ENCODE measurements around the gene REG1B. TPM values are rescaled to one million over a fixed set of nuclear protein-coding genes. Genes with fewer than 3 reads are reported as not detected.
"Not testable (repeated sequence)": the region's sequence is repeated elsewhere in the genome, so short reads cannot be mapped to it uniquely, and the experiment has no call there.

The REG1B gene
- total RNA-seq, 1 donor from 2014 or later = not detected

DNA sequence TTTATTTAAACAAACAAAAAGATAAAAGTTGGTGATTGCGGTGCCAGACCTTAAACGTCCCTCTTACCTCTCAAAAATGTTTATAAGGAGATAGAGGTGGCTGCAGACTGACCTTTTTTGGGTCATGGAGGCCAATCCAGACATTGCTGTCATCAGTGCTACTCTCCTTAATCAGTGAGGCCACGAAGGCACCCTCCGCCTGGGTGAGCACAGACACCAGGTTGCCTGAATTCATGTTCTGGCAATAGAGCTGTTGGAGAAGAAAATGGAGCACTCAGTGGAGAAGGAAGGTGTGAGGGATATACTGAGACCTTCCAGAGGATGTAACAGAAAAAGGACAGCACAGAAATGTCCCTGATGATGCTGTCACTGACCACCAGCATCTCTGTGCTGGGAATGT is 1.5 kb downstream of the REG1B start:
- H3K9me3 ChIP-seq (ENCODE audit: control insufficient read depth in 3 of 3, low read length in 3 of 3) = no peaks in the 10 kb centered on the region
- H3K36me3 ChIP-seq (ENCODE audit: control insufficient read depth in 3 of 3, insufficient read depth in 3 of 3, low read length in 3 of 3) = no peaks in the 10 kb centered on the region
- H3K4me3 ChIP-seq (ENCODE audit: low read length in 3 of 3) = no peak overlapping the region
- no peak overlapping the region for H3K27ac ChIP-seq (ENCODE audit: low read depth, low read length)
- H3K4me1 ChIP-seq (ENCODE audit: control insufficient read depth in 3 of 3, insufficient read depth in 3 of 3, low read length in 3 of 3) = no peaks in the 10 kb centered on the region
- no peaks in the 10 kb centered on the region for H3K27me3 ChIP-seq (ENCODE audit: control insufficient read depth in 3 of 3, insufficient read depth in 3 of 3, low read length in 3 of 3)
- no peak overlapping the region for H3K9ac ChIP-seq (ENCODE audit: low read depth in 1 of 3, low read length in 3 of 3)

DNA sequence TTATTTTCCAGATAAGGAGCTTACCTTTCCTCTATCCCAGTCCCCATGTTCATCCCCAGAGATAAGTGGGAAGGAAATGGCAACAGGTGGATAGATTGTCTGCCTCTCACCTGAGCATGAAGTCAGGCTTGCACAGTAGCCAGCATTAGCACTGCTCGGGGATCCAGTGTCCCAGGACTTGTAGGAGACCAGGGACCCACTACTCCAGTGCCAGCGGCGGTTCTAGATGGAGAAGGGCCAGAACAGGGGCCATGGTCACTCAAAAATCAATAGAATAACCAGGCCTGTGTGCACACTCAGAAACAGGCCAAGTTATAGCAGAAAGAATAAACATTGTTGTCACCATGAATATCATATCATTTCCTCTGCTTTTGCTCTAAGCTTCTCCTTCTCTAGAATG is 2.4 kb downstream of the REG1B start:
- H3K4me3 ChIP-seq (ENCODE audit: low read length in 3 of 3) = no peak overlapping the region

DNA sequence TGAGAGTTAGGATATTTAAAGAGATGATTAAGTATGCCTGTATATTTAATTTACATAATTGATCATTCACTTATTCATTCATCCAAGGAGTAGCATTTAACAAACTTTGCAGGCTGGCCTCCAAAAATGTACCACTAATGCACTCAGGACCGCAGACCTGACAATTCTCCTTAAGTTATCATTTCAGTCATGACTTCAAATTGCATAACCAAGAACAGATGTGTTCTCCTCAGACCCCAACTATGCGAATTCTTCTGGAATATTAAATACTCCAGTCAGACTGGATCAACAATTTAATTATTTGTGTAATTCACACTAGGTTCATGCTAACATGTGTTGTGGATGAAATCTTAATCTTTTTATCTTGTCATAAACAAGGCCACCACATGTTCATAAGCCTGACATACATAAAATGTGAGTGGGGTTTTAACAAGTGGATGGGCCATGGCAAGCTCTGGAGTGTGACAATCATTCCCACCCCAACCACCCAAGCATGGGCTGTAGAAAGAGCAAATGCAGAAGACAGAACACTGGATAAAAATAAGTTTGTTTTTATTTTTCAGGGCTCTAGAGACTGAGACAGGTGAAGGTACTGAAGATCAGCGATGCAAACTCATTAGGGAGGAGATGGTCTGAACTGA is 3.2 kb downstream of the REG1B start:
- H3K36me3 ChIP-seq (ENCODE audit: control insufficient read depth in 3 of 3, insufficient read depth in 3 of 3, low read length in 3 of 3) = no peaks in the 10 kb centered on the region
- H3K9ac ChIP-seq (ENCODE audit: low read depth in 1 of 3, low read length in 3 of 3) = no peak overlapping the region
- H3K4me1 ChIP-seq (ENCODE audit: control insufficient read depth in 3 of 3, insufficient read depth in 3 of 3, low read length in 3 of 3) = no peaks in the 10 kb centered on the region
- H3K27me3 ChIP-seq (ENCODE audit: control insufficient read depth in 3 of 3, insufficient read depth in 3 of 3, low read length in 3 of 3) = no peaks in the 10 kb centered on the region
- H3K4me3 ChIP-seq (ENCODE audit: low read length in 3 of 3) = no peak overlapping the region
- no peak overlapping the region for H3K27ac ChIP-seq (ENCODE audit: low read depth, low read length)
- H3K9me3 ChIP-seq (ENCODE audit: control insufficient read depth in 3 of 3, low read length in 3 of 3) = no peaks in the 10 kb centered on the region

More for the DNA sequence above, 2.4 kb downstream of the REG1B start:
- Histone ChIP-seq H3K36me3 (ENCODE audit: control insufficient read depth in 3 of 3, insufficient read depth in 3 of 3, low read length in 3 of 3) (no peaks in the 10 kb centered on the region), H3K27ac (ENCODE audit: low read depth, low read length) (no peak overlapping the region), H3K27me3 (ENCODE audit: control insufficient read depth in 3 of 3, insufficient read depth in 3 of 3, low read length in 3 of 3) (no peaks in the 10 kb centered on the region), H3K9me3 (ENCODE audit: control insufficient read depth in 3 of 3, low read length in 3 of 3) (no peaks in the 10 kb centered on the region), H3K9ac (ENCODE audit: low read depth in 1 of 3, low read length in 3 of 3) (no peak overlapping the region), H3K4me1 (ENCODE audit: control insufficient read depth in 3 of 3, insufficient read depth in 3 of 3, low read length in 3 of 3) (no peaks in the 10 kb centered on the region)

DNA sequence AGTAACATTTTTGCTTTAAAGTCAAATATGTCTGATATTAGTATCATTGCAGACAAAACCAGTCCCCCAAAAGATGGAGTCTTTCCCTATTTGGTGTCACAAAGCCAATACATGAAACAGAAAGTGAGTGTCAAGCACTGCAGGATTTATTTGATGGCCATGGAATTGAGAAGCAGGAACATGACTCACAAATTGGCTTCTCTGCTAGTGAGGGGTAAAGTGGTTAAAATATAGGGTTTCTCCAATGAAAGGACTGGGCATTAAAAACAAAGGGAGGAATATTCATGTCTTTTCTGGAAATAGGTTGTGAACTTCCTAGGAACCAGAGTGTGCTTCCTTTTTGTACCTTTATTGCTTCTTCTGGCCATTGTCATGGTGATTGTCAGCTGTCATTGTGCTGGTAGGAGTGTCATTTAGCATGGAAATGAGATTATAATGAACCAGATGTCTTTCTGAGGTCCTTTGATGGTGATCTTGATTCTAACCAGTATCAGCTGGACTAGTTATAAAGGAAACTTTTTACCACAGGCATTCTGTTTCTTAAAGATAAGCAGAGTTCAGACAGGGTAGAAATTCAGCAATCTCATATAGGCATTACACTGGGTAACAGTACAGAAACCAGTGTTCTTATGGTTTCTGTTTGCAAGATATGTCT is 4.1 kb downstream of the REG1B start:
- Histone ChIP-seq H3K9me3 (ENCODE audit: control insufficient read depth in 3 of 3, low read length in 3 of 3) (no peaks in the 10 kb centered on the region), H3K4me1 (ENCODE audit: control insufficient read depth in 3 of 3, insufficient read depth in 3 of 3, low read length in 3 of 3) (no peaks in the 10 kb centered on the region), H3K27ac (ENCODE audit: low read depth, low read length) (no peak overlapping the region), H3K36me3 (ENCODE audit: control insufficient read depth in 3 of 3, insufficient read depth in 3 of 3, low read length in 3 of 3) (no peaks in the 10 kb centered on the region), H3K4me3 (ENCODE audit: low read length in 3 of 3) (no peak overlapping the region), H3K9ac (ENCODE audit: low read depth in 1 of 3, low read length in 3 of 3) (no peak overlapping the region), H3K27me3 (ENCODE audit: control insufficient read depth in 3 of 3, insufficient read depth in 3 of 3, low read length in 3 of 3) (no peaks in the 10 kb centered on the region)

DNA sequence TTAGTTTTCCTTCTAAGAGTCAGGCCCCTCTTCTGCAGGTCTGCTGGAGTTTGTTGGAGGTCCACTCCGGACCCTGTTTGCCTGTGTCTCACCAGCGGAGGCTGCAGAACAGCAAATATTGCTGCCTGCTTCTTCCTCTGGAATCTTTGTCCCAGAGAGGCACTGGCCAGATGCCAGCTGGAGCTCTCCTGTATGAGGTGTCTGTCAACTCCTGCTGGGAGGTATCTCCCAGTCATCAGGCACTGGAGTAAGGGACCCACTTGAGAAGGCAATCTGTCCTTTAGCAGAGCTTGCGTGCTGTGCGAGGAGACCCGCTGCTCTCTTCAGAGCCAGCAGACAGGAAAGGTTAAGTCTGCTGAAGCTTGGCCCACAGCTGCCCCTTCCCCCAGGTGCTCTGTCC is 4.8 kb downstream of the REG1B start:
- no peaks in the 10 kb centered on the region for H3K27me3 ChIP-seq (ENCODE audit: control insufficient read depth in 3 of 3, insufficient read depth in 3 of 3, low read length in 3 of 3)
- H3K9ac ChIP-seq (ENCODE audit: low read depth in 1 of 3, low read length in 3 of 3) = no peak overlapping the region
- no peaks in the 10 kb centered on the region for H3K9me3 ChIP-seq (ENCODE audit: control insufficient read depth in 3 of 3, low read length in 3 of 3)
- no peak overlapping the region for H3K4me3 ChIP-seq (ENCODE audit: low read length in 3 of 3)
- H3K27ac ChIP-seq (ENCODE audit: low read depth, low read length) = no peak overlapping the region
- no peaks in the 10 kb centered on the region for H3K4me1 ChIP-seq (ENCODE audit: control insufficient read depth in 3 of 3, insufficient read depth in 3 of 3, low read length in 3 of 3)
- no peaks in the 10 kb centered on the region for H3K36me3 ChIP-seq (ENCODE audit: control insufficient read depth in 3 of 3, insufficient read depth in 3 of 3, low read length in 3 of 3)

DNA sequence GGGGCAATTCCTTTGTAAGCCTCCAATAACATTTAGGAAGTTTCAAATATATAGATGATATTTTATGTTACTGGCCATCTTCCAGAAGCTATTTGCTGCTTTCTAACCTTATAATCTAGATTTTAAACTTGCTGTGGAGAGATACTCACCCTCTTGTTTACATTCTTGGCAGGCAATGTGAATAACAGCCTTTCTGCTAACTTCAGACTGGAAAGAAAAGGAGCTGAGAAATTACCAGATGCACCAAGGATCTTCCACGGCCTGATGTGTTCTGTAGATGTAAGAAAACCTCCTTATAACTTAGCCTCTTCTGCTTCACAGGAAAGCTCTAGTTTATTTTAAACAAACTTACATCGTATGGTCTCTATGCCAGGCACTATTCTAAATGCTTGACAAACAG is 16.7 kb downstream of the REG1B start:
- H3K9me3 ChIP-seq (ENCODE audit: control insufficient read depth in 3 of 3, low read length in 3 of 3) = no peaks in the 10 kb centered on the region
- H3K27ac ChIP-seq (ENCODE audit: low read depth, low read length) = no peak overlapping the region
- H3K36me3 ChIP-seq (ENCODE audit: control insufficient read depth in 3 of 3, insufficient read depth in 3 of 3, low read length in 3 of 3) = no peaks in the 10 kb centered on the region
- no peaks in the 10 kb centered on the region for H3K4me1 ChIP-seq (ENCODE audit: control insufficient read depth in 3 of 3, insufficient read depth in 3 of 3, low read length in 3 of 3)
- H3K27me3 ChIP-seq (ENCODE audit: control insufficient read depth in 3 of 3, insufficient read depth in 3 of 3, low read length in 3 of 3) = no peaks in the 10 kb centered on the region
- no peak overlapping the region for H3K4me3 ChIP-seq (ENCODE audit: low read length in 3 of 3)
- H3K9ac ChIP-seq (ENCODE audit: low read depth in 1 of 3, low read length in 3 of 3) = no peak overlapping the region

DNA sequence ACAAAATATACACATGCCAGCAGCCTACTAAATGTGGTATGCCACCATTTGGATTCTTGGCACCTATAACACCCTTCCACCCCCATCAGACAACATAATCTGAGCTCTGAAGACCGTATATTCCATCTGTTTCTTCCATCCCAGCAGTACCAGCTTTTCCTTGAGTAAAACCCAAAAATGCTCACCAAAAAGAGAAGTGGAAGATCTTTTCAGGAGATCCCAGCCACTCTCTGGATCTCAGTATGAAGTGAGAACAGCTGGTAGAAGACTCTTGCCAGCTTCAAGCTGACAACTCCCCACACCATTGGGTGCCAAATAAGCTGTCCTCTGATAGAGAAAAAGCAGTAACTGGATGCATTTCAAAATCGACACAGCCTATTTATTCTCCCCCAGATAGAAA is 22.6 kb downstream of the REG1B start:
- Histone ChIP-seq H3K27ac (ENCODE audit: low read depth, low read length) (no peak overlapping the region), H3K9me3 (ENCODE audit: control insufficient read depth in 3 of 3, low read length in 3 of 3) (no peaks in the 10 kb centered on the region), H3K4me3 (ENCODE audit: low read length in 3 of 3) (no peak overlapping the region), H3K27me3 (ENCODE audit: control insufficient read depth in 3 of 3, insufficient read depth in 3 of 3, low read length in 3 of 3) (no peaks in the 10 kb centered on the region), H3K9ac (ENCODE audit: low read depth in 1 of 3, low read length in 3 of 3) (no peak overlapping the region), H3K4me1 (ENCODE audit: control insufficient read depth in 3 of 3, insufficient read depth in 3 of 3, low read length in 3 of 3) (no peaks in the 10 kb centered on the region), H3K36me3 (ENCODE audit: control insufficient read depth in 3 of 3, insufficient read depth in 3 of 3, low read length in 3 of 3) (no peaks in the 10 kb centered on the region)

DNA sequence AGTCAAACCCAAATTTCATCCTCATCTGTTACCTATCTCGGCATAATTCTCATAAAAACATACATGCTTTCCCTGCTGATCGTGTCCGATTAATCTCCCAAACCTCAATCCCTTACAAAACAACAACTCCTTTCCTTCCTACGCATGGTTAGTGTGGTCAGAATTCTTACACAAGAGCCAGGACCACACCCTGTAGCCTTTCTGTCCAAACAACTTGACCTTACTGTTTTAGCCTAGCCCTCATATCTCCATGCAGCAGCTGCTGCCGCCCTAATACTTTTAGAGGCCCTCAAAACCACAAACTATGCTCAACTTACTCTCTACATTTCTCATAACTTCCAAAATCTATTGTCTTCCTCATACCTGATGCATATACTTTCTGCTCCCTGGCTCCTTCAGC is 33.0 kb downstream of the REG1B start:
- H3K27me3 ChIP-seq (ENCODE audit: control insufficient read depth in 3 of 3, insufficient read depth in 3 of 3, low read length in 3 of 3); H3K36me3 ChIP-seq (ENCODE audit: control insufficient read depth in 3 of 3, insufficient read depth in 3 of 3, low read length in 3 of 3); H3K4me3 ChIP-seq (ENCODE audit: low read length in 3 of 3); H3K9ac ChIP-seq (ENCODE audit: low read depth in 1 of 3, low read length in 3 of 3); H3K27ac ChIP-seq (ENCODE audit: low read depth, low read length); H3K9me3 ChIP-seq (ENCODE audit: control insufficient read depth in 3 of 3, low read length in 3 of 3); H3K4me1 ChIP-seq (ENCODE audit: control insufficient read depth in 3 of 3, insufficient read depth in 3 of 3, low read length in 3 of 3): not testable (repeated sequence)

DNA sequence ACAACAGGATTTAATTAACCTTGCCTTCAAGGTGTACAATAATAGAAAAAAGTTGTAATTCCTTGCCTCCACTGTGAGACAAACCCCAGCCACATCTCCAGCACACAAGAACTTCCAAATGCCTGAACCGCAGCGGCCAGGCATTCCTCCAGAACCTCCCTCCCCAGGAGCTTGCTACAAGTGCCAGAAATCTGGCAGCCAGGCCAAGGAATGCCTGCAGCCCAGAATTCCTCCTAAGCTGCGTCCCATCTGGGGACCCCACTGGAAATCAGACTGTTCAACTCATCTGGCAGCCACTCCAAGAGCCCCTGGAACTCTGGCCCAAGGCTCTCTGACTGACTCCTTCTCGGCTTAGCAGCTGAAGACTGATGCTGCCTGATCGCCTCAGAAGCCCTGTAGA is 34.3 kb downstream of the REG1B start:
- not testable (repeated sequence) for H3K9me3 ChIP-seq (ENCODE audit: control insufficient read depth in 3 of 3, low read length in 3 of 3); H3K27ac ChIP-seq (ENCODE audit: low read depth, low read length); H3K27me3 ChIP-seq (ENCODE audit: control insufficient read depth in 3 of 3, insufficient read depth in 3 of 3, low read length in 3 of 3); H3K36me3 ChIP-seq (ENCODE audit: control insufficient read depth in 3 of 3, insufficient read depth in 3 of 3, low read length in 3 of 3); H3K4me3 ChIP-seq (ENCODE audit: low read length in 3 of 3); H3K4me1 ChIP-seq (ENCODE audit: control insufficient read depth in 3 of 3, insufficient read depth in 3 of 3, low read length in 3 of 3); H3K9ac ChIP-seq (ENCODE audit: low read depth in 1 of 3, low read length in 3 of 3)

DNA sequence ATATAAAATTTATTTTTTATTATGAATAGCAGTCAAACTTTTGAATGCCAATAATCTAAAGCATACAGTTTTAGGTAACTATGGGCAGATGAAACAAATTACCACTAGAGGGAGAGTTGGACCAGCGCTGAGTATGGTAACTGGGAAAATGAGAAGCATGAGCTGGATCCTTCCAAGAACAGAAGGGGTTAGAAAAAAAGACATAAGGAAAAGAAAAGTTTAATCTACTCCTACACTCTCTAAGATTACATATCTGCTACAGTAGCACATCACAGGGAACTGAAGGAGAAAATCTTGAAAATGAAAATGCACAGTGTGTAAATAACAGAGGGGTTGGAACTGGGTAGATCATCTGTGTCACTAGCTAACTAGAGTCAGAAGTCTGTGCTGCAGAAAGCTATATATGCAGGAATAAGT is 46.8 kb downstream of the REG1B start:
- H3K36me3 ChIP-seq (ENCODE audit: control insufficient read depth in 3 of 3, insufficient read depth in 3 of 3, low read length in 3 of 3) = no peaks in the 10 kb centered on the region
- H3K27ac ChIP-seq (ENCODE audit: low read depth, low read length) = no peak overlapping the region
- H3K4me1 ChIP-seq (ENCODE audit: control insufficient read depth in 3 of 3, insufficient read depth in 3 of 3, low read length in 3 of 3) = no peaks in the 10 kb centered on the region
- H3K4me3 ChIP-seq (ENCODE audit: low read length in 3 of 3) = no peak overlapping the region
- H3K27me3 ChIP-seq (ENCODE audit: control insufficient read depth in 3 of 3, insufficient read depth in 3 of 3, low read length in 3 of 3) = no peaks in the 10 kb centered on the region
- no peak overlapping the region for H3K9ac ChIP-seq (ENCODE audit: low read depth in 1 of 3, low read length in 3 of 3)
- no peaks in the 10 kb centered on the region for H3K9me3 ChIP-seq (ENCODE audit: control insufficient read depth in 3 of 3, low read length in 3 of 3)
